HG03439 (cell line): Measurements from ENCODE around the gene LGI4.
"Not testable (repeated sequence)": the region's sequence is repeated elsewhere in the genome, so short reads cannot be mapped to it uniquely, and the experiment has no call there.

Source experiments
- ATAC-seq: cut with Tn5 transposase; IDR thresholded peaks from one replicate; pipeline ENCODE4 v1.9.1; 2021; ENCODE audit warnings: mild to moderate bottlenecking, moderate library complexity; ENCODE audit not compliant: unreplicated experiment

Gene LGI4

DNA sequence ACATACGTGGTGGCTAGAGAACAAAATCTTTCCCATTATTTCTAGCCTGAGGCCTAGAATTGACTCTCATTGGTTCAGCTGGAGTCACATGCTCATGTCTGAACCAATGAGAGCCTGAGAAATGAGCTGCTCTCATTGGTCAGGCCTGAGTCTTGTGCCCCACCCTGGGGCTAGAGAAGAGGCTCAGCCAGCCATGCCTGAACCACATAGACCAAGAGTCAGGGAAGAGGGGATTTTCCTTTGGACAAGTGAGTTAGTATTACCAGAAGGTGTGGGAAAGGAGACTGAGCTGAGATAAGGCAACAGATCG lies 26.5 kb upstream of the LGI4 start:
- ATAC-seq = no peak

DNA sequence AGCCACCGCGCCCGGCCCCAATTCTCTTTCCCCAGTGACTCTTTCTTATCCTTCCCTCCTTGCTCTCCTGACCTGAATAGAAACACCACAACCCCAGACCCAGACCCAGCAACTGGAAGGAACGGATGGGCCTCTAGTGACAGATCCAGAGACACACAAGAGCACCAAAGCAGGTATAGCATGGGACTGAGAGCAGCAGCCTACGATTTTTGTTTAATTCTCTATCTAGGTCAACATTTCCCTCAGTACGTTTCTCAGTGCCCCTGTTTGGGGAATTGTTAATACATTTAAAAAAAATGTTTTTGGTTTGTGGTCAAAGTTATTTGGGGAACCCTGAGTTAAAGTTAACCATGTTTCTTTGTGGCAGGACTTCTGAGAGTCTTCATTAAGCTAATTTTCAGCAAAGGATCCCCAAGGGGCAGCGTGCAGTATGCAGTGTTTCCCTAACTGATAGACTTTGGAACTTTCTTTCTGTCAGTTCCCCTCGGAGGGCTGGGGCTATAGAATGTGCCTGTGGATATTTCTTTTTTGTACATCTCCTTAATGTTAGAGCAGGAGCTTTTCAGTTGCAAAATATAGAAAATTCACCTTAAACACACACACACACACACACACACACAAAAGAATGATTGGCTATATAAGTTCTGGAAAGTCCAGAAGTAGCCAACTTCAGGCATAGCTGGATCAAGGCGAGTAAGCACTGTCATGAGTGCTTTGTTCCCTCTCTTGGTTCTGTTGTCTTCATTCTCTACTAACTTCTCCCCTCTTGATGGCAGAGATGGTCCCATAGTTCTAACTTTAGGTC lies 26.0 kb upstream of the LGI4 start:
- ATAC-seq = no peak

- no peak for ATAC-seq
These were observed 24.7 kb upstream of the LGI4 start for GRCh38 chr19:35159606-35160005.

- no peak for ATAC-seq
These were observed 22.6 kb upstream of the LGI4 start for GRCh38 chr19:35157431-35157830.

- no peak for ATAC-seq
These were observed 21.8 kb upstream of the LGI4 start for GRCh38 chr19:35156673-35157014.

GRCh38 chr19:35155981-35156672 lies 21.3 kb upstream of the LGI4 start:
- ATAC-seq = no peak

- no peak for ATAC-seq
These were observed 20.6 kb upstream of the LGI4 start for GRCh38 chr19:35155441-35155840.

GRCh38 chr19:35154525-35155406 lies 19.9 kb upstream of the LGI4 start, which contains the start of gene FXYD5:
Gene FXYD5, plus strand, starts transcription at chr19:35154735. Its CDS starts 816 bp downstream, at chr19:35155551.
- ATAC-seq = no peak

DNA sequence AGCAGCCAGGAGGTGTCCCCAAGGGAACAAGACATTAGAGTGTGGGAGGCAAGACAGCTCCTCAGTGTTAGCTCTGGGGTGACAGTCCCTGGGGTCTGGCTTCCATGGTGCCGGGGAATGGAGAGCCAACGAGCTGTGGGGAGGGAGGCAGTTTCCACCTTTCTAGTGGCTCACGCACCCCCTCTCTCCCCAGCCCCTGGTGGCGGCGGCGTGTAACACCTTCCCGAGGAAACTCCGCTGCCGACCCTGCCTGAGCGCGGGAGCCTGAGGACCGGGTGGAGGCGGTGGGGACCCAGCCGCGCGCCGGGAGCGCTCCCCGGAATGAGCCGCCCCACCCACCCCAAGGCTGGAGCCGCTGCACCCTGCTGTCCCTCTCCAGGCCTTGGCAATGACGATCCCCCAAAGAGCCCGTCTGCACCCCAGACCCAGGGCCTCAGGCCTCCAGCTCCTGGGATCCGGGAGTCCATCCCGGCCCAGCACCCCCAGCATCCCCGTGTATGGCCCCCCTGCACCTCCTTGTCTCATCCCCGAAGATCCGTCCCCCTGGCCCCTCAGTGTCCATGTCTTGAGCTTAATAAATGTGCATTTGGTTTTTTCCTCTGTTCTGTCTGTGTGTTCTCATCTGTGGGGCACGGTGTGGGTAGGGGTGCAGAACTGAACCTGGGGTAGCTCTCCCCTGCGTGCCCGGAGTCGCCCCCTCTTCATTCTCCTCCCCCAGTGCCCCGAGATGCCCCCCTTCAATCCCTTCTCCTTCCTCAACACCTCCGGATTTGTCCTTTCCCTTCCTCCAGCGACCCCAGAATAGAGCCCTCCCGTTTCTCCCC lies 19.1 kb upstream of the LGI4 start:
- ATAC-seq = no peak

DNA sequence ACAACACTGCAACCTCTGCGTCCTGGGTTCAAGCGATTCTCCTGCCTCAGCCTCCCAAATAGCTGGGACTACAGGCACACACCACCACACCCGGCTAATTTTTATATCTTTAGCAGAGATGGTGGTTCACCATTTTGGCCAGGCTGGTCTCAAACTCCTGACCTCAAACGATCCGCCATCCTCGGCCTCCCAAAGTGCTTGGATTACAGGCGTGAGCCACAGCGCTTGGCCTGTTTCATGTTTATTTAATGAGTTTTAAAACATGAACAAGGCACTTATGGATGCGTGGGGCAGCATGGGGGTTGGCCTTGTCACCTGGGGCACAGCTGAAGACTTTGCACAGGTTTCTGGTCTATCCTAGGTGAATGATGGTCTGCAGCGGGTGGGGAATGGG lies 18.3 kb upstream of the LGI4 start:
- not testable (repeated sequence) for ATAC-seq

GRCh38 chr19:35151273-35152065 lies 16.6 kb upstream of the LGI4 start:
- no peak for ATAC-seq

GRCh38 chr19:35150445-35150844 lies 15.6 kb upstream of the LGI4 start:
- ATAC-seq = no peak

DNA sequence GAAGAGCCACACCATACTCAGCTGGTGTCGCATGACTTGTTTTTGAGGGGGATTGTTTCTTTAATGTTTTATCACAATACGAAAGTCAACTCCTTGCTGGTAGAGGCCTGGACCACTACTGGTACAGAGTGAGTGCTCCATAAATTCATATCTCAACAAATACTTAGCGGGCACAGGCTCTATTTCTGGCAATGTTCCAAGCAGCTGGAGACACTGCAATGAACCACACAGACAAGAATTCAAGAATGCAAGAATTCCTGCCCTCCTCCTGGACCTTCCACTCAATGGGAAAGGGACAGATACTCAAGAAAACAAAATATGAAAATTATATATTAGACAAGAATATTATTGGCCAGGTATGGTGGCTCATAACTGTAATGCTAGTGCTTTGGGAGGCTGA lies 14.6 kb upstream of the LGI4 start:
- no peak for ATAC-seq

DNA sequence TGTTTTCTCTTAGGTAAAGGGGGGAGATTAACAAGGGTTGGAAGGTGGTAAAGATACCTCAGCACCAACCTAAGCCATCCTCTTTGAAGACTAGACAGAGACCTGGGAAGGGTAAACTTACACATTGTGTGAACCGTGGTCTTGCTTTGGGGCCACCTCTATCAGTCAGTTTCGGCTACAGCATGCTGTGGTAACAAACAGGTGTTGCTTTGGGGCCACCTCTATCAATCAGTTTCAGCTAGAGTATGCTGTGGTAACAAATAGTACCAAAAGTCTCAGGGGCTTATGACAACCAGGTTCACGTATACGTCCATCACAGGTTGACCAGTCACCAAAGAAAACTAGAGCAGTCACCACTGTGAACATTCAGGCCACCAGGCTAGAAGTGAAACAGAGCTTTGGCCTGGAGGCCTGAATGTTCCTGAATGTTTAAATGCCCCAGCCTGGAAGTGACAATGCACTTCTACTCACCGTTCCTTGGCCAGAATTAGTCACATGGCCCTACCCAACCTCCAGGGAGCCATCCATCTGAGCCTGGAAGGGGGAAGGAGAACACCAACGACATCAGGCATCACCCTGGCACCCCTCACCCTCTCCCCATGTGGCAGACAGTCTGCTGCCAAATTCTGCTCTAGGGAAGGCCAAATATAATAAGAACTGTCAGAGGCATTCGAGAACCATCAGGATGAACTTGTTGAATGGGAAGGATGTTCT lies 12.0 kb upstream of the LGI4 start:
- ATAC-seq = no peak

DNA sequence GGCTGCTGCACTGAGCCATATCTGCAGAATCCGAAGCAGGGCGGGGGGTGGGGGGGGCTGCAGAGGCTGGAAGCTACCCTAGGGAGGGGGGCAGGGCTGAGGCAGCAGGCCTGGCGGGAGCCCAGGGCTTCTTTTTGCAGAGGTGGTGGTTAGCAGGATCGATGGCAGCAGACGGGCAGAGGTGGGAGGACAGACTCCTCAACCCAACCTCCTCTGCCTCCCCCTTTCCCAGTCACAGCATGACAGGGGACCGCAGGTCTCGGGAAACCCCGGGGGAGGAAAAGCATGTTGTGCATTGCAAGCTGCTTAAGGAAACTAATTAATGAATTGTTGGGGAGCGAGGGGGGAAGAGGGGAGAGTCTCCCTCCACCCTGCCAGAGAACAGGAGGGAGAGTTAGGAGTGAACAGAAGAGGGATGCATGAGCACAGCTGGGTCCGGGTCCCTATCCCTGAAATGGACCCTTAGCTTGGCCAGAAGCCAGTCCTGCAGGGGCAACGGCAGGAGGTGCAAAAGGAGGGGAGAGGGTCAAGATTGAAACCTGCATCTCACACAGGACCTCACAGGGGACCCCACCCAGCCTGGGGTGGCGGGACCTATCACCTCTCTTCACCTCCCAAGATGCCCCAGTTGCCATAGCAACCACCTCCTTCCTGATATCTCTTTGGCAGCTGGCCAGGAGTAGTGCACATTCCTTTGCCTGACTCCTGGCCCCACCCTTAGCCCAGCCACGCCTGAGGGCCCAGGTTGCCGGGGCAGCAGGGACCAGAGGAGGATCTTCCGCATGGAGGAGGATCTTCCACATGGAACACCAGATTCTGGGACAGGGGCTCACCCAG lies 10.0 kb upstream of the LGI4 start:
- no peak for ATAC-seq

DNA sequence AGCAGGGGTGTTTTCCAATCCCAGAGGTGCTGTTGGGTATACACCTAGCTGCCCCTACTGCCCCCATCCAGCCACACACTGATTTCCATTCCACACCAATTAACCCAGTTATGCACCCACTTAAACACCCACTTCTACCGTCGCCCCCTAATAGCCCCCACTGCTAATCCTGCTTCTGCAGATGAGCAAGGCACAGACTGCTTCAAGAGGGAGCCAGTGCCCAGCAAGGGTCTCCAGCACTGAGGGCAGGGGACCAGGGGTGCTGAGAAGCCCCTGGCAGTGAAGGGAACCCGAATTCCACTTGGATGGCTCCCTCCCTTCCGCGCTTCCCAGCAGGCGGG lies 9.4 kb upstream of the LGI4 start:
- no peak for ATAC-seq

GRCh38 chr19:35143818-35144217 lies 9.0 kb upstream of the LGI4 start:
- no peak for ATAC-seq

- no peak for ATAC-seq
These were observed 8.4 kb upstream of the LGI4 start, which contains the start of gene FXYD7 for GRCh38 chr19:35143231-35143715. Gene FXYD7, plus strand, starts transcription at chr19:35143255. Its CDS starts 79 bp downstream, at chr19:35143334.
